ENCODE results near the gene HECW1. TPM values are rescaled to one million over a fixed set of nuclear protein-coding genes. Genes with fewer than 3 reads are reported as not detected.

The HECW1 gene
- total RNA-seq, 4 donors from 2014 or later, result 1.2 to 3.9 (median 2.0) TPM

- Histone ChIP-seq H3K27ac (no peak overlapping the region), H3K4me1 (no peaks in the 10 kb centered on the region), H3K4me3 (no peak overlapping the region), H3K27me3 (no peaks in the 10 kb centered on the region), H3K36me3 (no peaks in the 10 kb centered on the region), H3K9me3 (no peaks in the 10 kb centered on the region)
- no peak for TF ChIP-seq POLR2A (IDR thresholded peaks at IDR 0.05)
- no peak for TF ChIP-seq CTCF (IDR thresholded peaks at IDR 0.05 in 4 of 5, conservative IDR thresholded peaks at IDR 0.05 in 1 of 5)
- DNase-seq (no peak), ATAC-seq (no peak)
- intact Hi-C loops (cut with DNase I; ENCODE audit: low total_unique reads) (no loop called here), in situ Hi-C loops (cut with MboI; ENCODE audit: low sequenced_read_pairs in 4 of 4) (no loop called here)
These were observed 107.8 kb downstream of the HECW1 start for GRCh38 chr7:43220250-43220649.

GRCh38 chr7:43220742-43221141, 108.3 kb downstream of the HECW1 start:
- H3K27ac ChIP-seq, result no peak overlapping the region
- TF ChIP-seq CTCF (IDR thresholded peaks at IDR 0.05 in 4 of 5, conservative IDR thresholded peaks at IDR 0.05 in 1 of 5), result no peak
- TF ChIP-seq POLR2A (IDR thresholded peaks at IDR 0.05), result no peak
- no peak overlapping the region for H3K4me3 ChIP-seq
- in situ Hi-C loops (cut with MboI; ENCODE audit: low sequenced_read_pairs in 4 of 4), result no loop called here
- no peaks in the 10 kb centered on the region for H3K4me1 ChIP-seq
- no peaks in the 10 kb centered on the region for H3K9me3 ChIP-seq
- ATAC-seq (no peak), DNase-seq (no peak)
- intact Hi-C loops (cut with DNase I; ENCODE audit: low total_unique reads), result no loop called here
- no peaks in the 10 kb centered on the region for H3K36me3 ChIP-seq
- no peaks in the 10 kb centered on the region for H3K27me3 ChIP-seq

GRCh38 chr7:43229801-43230200, 117.4 kb downstream of the HECW1 start:
- no peak overlapping the region for H3K27ac ChIP-seq
- no peak for DNase-seq
- ATAC-seq, result no peak
- H3K4me3 ChIP-seq, result no peak overlapping the region
- no peaks in the 10 kb centered on the region for H3K36me3 ChIP-seq
- H3K4me1 ChIP-seq, result no peaks in the 10 kb centered on the region
- no peaks in the 10 kb centered on the region for H3K9me3 ChIP-seq
- H3K27me3 ChIP-seq, result no peaks in the 10 kb centered on the region
- TF ChIP-seq CTCF (IDR thresholded peaks at IDR 0.05 in 4 of 5, conservative IDR thresholded peaks at IDR 0.05 in 1 of 5) (no peak), POLR2A (IDR thresholded peaks at IDR 0.05) (no peak)
- intact Hi-C loops (cut with DNase I; ENCODE audit: low total_unique reads), result no loop called here
- in situ Hi-C loops (cut with MboI; ENCODE audit: low sequenced_read_pairs in 4 of 4), result no loop called here

- intact Hi-C loops (cut with DNase I; ENCODE audit: low total_unique reads), result no loop called here
- H3K27me3 ChIP-seq, result no peaks in the 10 kb centered on the region
These were observed 119.9 kb downstream of the HECW1 start for GRCh38 chr7:43232366-43232765.

More at GRCh38 chr7:43232366-43232765, 119.9 kb downstream of the HECW1 start:
- H3K36me3 ChIP-seq, result no peaks in the 10 kb centered on the region
- TF ChIP-seq POLR2A (IDR thresholded peaks at IDR 0.05) (no peak), CTCF (IDR thresholded peaks at IDR 0.05 in 4 of 5, conservative IDR thresholded peaks at IDR 0.05 in 1 of 5) (no peak)
- H3K4me1 ChIP-seq, result no peaks in the 10 kb centered on the region
- H3K27ac ChIP-seq, result no peak overlapping the region
- no peak overlapping the region for H3K4me3 ChIP-seq
- in situ Hi-C loops (cut with MboI; ENCODE audit: low sequenced_read_pairs in 4 of 4), result no loop called here
- DNase-seq, result no peak
- no peak for ATAC-seq
- no peaks in the 10 kb centered on the region for H3K9me3 ChIP-seq
